PC-9 (cell line): Measurements from ENCODE around the gene GNB3.

ENCODE experiments used
- EZH2 ChIP-seq: fragments of 200-600 bp; sonication (generic); IDR thresholded peaks from 2 replicates; pipeline ENCODE4 v1.8.0; 2017; ENCODE audit warnings: antibody characterized with exemption, low read depth
- TF ChIP-seq, protein P1 (sequence below): fragments of 200-600 bp; sonication (generic); conservative IDR thresholded peaks from 2 replicates; pipeline ENCODE4 v1.6.1; 2017; ENCODE audit warnings: mixed run types, antibody characterized with exemption, mild to moderate bottlenecking, moderate library complexity

DNA sequence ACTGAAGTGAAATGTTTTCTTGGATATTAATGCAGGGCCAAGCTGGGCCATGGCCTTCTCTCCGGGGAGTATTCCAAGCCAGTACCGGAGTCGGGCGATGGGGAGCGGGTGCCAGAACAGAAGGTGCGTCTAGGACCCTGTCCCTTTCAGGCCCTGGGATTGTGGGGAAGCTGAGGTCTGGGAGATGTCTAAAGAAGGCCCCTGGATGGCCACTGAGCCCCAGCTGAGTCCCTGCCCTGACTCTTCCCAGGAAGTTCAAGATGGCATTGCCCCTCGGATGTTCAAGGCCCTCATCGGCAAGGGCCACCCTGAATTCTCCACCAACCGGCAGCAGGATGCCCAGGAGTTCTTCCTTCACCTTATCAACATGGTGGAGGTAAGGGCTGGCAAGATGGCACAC, 19.4 kb downstream of the GNB3 start:
- TF ChIP-seq, protein P1, sequence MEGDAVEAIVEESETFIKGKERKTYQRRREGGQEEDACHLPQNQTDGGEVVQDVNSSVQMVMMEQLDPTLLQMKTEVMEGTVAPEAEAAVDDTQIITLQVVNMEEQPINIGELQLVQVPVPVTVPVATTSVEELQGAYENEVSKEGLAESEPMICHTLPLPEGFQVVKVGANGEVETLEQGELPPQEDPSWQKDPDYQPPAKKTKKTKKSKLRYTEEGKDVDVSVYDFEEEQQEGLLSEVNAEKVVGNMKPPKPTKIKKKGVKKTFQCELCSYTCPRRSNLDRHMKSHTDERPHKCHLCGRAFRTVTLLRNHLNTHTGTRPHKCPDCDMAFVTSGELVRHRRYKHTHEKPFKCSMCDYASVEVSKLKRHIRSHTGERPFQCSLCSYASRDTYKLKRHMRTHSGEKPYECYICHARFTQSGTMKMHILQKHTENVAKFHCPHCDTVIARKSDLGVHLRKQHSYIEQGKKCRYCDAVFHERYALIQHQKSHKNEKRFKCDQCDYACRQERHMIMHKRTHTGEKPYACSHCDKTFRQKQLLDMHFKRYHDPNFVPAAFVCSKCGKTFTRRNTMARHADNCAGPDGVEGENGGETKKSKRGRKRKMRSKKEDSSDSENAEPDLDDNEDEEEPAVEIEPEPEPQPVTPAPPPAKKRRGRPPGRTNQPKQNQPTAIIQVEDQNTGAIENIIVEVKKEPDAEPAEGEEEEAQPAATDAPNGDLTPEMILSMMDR: no peak
- TF ChIP-seq EZH2: no peak
